Measurements from ENCODE around the gene STIM2. TPM values are rescaled to one million over a fixed set of nuclear protein-coding genes. Genes with fewer than 3 reads are reported as not detected.

Gene STIM2
- total RNA-seq, 1 donor from 2014 or later, result 18.4 TPM

GRCh38 chr4:26842911-26843310 is 17.7 kb upstream of the STIM2 start:
- Histone ChIP-seq H4K20me1 (ENCODE audit: insufficient read depth, low read length) (no peaks in the 10 kb centered on the region), H3K36me3 (ENCODE audit: insufficient read depth, low read length) (no peaks in the 10 kb centered on the region), H3K27me3 (ENCODE audit: insufficient read depth, low read length) (no peaks in the 10 kb centered on the region), H2AFZ (ENCODE audit: low read depth, low read length) (no peak overlapping the region), H3K27ac (ENCODE audit: low read depth, low read length) (no peak overlapping the region), H3K9me3 (ENCODE audit: insufficient read depth, low read depth, low read length) (no peaks in the 10 kb centered on the region), H3K4me3 (ENCODE audit: insufficient read depth, low read depth, low read length) (no peak overlapping the region), H3K4me2 (ENCODE audit: low read length) (no peak overlapping the region), H3K4me1 (ENCODE audit: insufficient read depth, low read length) (peaks cover 4% of the 10 kb centered on the region), H3K9ac (ENCODE audit: low read length) (no peak overlapping the region), H3K79me2 (ENCODE audit: insufficient read depth, low read length) (no peaks in the 10 kb centered on the region)
- no peak for TF ChIP-seq EZH2 (IDR thresholded peaks at IDR 0.05; ENCODE audit: insufficient read depth, low read length)
- TF ChIP-seq, protein P1, sequence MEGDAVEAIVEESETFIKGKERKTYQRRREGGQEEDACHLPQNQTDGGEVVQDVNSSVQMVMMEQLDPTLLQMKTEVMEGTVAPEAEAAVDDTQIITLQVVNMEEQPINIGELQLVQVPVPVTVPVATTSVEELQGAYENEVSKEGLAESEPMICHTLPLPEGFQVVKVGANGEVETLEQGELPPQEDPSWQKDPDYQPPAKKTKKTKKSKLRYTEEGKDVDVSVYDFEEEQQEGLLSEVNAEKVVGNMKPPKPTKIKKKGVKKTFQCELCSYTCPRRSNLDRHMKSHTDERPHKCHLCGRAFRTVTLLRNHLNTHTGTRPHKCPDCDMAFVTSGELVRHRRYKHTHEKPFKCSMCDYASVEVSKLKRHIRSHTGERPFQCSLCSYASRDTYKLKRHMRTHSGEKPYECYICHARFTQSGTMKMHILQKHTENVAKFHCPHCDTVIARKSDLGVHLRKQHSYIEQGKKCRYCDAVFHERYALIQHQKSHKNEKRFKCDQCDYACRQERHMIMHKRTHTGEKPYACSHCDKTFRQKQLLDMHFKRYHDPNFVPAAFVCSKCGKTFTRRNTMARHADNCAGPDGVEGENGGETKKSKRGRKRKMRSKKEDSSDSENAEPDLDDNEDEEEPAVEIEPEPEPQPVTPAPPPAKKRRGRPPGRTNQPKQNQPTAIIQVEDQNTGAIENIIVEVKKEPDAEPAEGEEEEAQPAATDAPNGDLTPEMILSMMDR (IDR thresholded peaks at IDR 0.05; ENCODE audit: insufficient read depth, low read depth, low read length), result no peak
- no peak for DNase-seq (ENCODE audit: low read depth)
- Mint-ChIP-seq H3K9me3 (ENCODE audit: unreplicated experiment) (no peaks in the 10 kb centered on the region), H3K4me3 (ENCODE audit: unreplicated experiment) (no peak overlapping the region), H3K4me1 (ENCODE audit: low read depth, unreplicated experiment) (peaks cover 2% of the 10 kb centered on the region), H3K27me3 (ENCODE audit: low read depth, unreplicated experiment) (no peaks in the 10 kb centered on the region), H3K36me3 (ENCODE audit: low read depth, unreplicated experiment) (no peaks in the 10 kb centered on the region), H3K27ac (ENCODE audit: unreplicated experiment) (no peak overlapping the region)
- no peak for FAIRE-seq

- H3K9me3 Mint-ChIP-seq (ENCODE audit: unreplicated experiment), result peaks cover 3% of the 10 kb centered on the region
- no peak overlapping the region for H3K27ac Mint-ChIP-seq (ENCODE audit: unreplicated experiment)
- DNase-seq (ENCODE audit: low read depth) (no peak), FAIRE-seq (no peak)
- H3K4me2 ChIP-seq (ENCODE audit: low read length), result no peak overlapping the region
- H3K79me2 ChIP-seq (ENCODE audit: insufficient read depth, low read length), result no peaks in the 10 kb centered on the region
- no peaks in the 10 kb centered on the region for H3K4me1 Mint-ChIP-seq (ENCODE audit: low read depth, unreplicated experiment)
- H3K4me3 ChIP-seq (ENCODE audit: insufficient read depth, low read depth, low read length), result no peak overlapping the region
- no peaks in the 10 kb centered on the region for H3K27me3 Mint-ChIP-seq (ENCODE audit: low read depth, unreplicated experiment)
- TF ChIP-seq, protein P1 (IDR thresholded peaks at IDR 0.05; ENCODE audit: insufficient read depth, low read depth, low read length), result no peak
- TF ChIP-seq EZH2 (IDR thresholded peaks at IDR 0.05; ENCODE audit: insufficient read depth, low read length), result no peak
- no peaks in the 10 kb centered on the region for H3K4me1 ChIP-seq (ENCODE audit: insufficient read depth, low read length)
- H3K27ac ChIP-seq (ENCODE audit: low read depth, low read length), result no peak overlapping the region
- no peaks in the 10 kb centered on the region for H4K20me1 ChIP-seq (ENCODE audit: insufficient read depth, low read length)
- H3K9me3 ChIP-seq (ENCODE audit: insufficient read depth, low read depth, low read length), result no peaks in the 10 kb centered on the region
- peaks cover 2% of the 10 kb centered on the region for H3K36me3 Mint-ChIP-seq (ENCODE audit: low read depth, unreplicated experiment)
- H2AFZ ChIP-seq (ENCODE audit: low read depth, low read length), result no peak overlapping the region
- H3K27me3 ChIP-seq (ENCODE audit: insufficient read depth, low read length), result no peaks in the 10 kb centered on the region
- H3K9ac ChIP-seq (ENCODE audit: low read length), result no peak overlapping the region
- no peaks in the 10 kb centered on the region for H3K36me3 ChIP-seq (ENCODE audit: insufficient read depth, low read length)
- no peak overlapping the region for H3K4me3 Mint-ChIP-seq (ENCODE audit: unreplicated experiment)
These were observed 10.1 kb upstream of the STIM2 start for GRCh38 chr4:26850528-26850927.

- no peak overlapping the region for H2AFZ ChIP-seq (ENCODE audit: low read depth, low read length)
- Mint-ChIP-seq H3K9me3 (ENCODE audit: unreplicated experiment) (peaks cover 3% of the 10 kb centered on the region), H3K4me1 (ENCODE audit: low read depth, unreplicated experiment) (no peaks in the 10 kb centered on the region), H3K27me3 (ENCODE audit: low read depth, unreplicated experiment) (no peaks in the 10 kb centered on the region), H3K4me3 (ENCODE audit: unreplicated experiment) (no peak overlapping the region), H3K36me3 (ENCODE audit: low read depth, unreplicated experiment) (peaks cover 2% of the 10 kb centered on the region), H3K27ac (ENCODE audit: unreplicated experiment) (no peak overlapping the region)
- no peak for DNase-seq (ENCODE audit: low read depth)
- no peaks in the 10 kb centered on the region for H3K79me2 ChIP-seq (ENCODE audit: insufficient read depth, low read length)
- no peaks in the 10 kb centered on the region for H3K27me3 ChIP-seq (ENCODE audit: insufficient read depth, low read length)
- H3K36me3 ChIP-seq (ENCODE audit: insufficient read depth, low read length), result no peaks in the 10 kb centered on the region
- H3K4me3 ChIP-seq (ENCODE audit: insufficient read depth, low read depth, low read length), result no peak overlapping the region
- no peaks in the 10 kb centered on the region for H3K4me1 ChIP-seq (ENCODE audit: insufficient read depth, low read length)
- TF ChIP-seq, protein P1 (IDR thresholded peaks at IDR 0.05; ENCODE audit: insufficient read depth, low read depth, low read length), result no peak
- TF ChIP-seq EZH2 (IDR thresholded peaks at IDR 0.05; ENCODE audit: insufficient read depth, low read length), result no peak
- H3K9ac ChIP-seq (ENCODE audit: low read length), result no peak overlapping the region
- H3K27ac ChIP-seq (ENCODE audit: low read depth, low read length), result no peak overlapping the region
- no peaks in the 10 kb centered on the region for H4K20me1 ChIP-seq (ENCODE audit: insufficient read depth, low read length)
- no peak for FAIRE-seq
- no peak overlapping the region for H3K4me2 ChIP-seq (ENCODE audit: low read length)
- no peaks in the 10 kb centered on the region for H3K9me3 ChIP-seq (ENCODE audit: insufficient read depth, low read depth, low read length)
These were observed 9.5 kb upstream of the STIM2 start for GRCh38 chr4:26851129-26851528.

Measured in astrocyte (in vitro differentiated cells and primary cell).